ENCODE results near the gene PPFIBP2.

GRCh38 chr11:7501251-7501650, 12.5 kb upstream of the PPFIBP2 start:
- TF ChIP-seq CTCF (IDR thresholded peaks at IDR 0.05), result no peak
- no peak for TF ChIP-seq POLR2AphosphoS5 (IDR thresholded peaks at IDR 0.05)
- TF ChIP-seq EP300 (IDR thresholded peaks at IDR 0.05), result no peak
- TF ChIP-seq POLR2A (IDR thresholded peaks at IDR 0.05), result no peak
